PC-3 (cell line): Measurements from ENCODE around the gene TANGO2. TPM values are rescaled to one million over a fixed set of nuclear protein-coding genes. Genes with fewer than 3 reads are reported as not detected.

ENCODE experiments used
- ATAC-seq: fragments of 200-7000 bp; cut with Tn5 transposase; 2 replicates; pipeline ENCODE4 v1.9.1; 2020; ENCODE audit warnings: mild to moderate bottlenecking, moderate library complexity
- BruUV-seq: library from RNA; stranded (reverse); fragments of 400-500 nt; replicated peaks from 2 replicates; lab custom pipeline; 2021; lab: Mats Ljungman, UMichigan
- CTCF ChIA-PET: fragments of 300-600 bp; sonication (Branson Sonifier 250); formaldehyde crosslinking; loops from one replicate; lab custom pipeline; 2022; ENCODE audit warnings: antibody characterized with exemption; lab: Charles Lee
- POLR2A ChIA-PET: fragments of 300-600 bp; sonication (Branson Sonifier 250); formaldehyde crosslinking; loops from one replicate; lab custom pipeline; 2022; ENCODE audit warnings: antibody characterized with exemption; ENCODE audit not compliant: unreplicated experiment; lab: Charles Lee
- DNase-seq: peaks from one replicate; pipeline ENCODE4 v3.0.0-alpha.2; 2015
- H2AFZ ChIP-seq: fragments of 300-600 bp; sonication (generic); 2 replicates; pipeline ENCODE4 v1.6.0; 2016; ENCODE audit warnings: antibody characterized with exemption, low read length
- H3F3A ChIP-seq: fragments of 300-600 bp; sonication (generic); one replicate; pipeline ENCODE4 v1.6.0; 2017; ENCODE audit warnings: antibody characterized with exemption, low read length, control low read depth, mild to moderate bottlenecking; ENCODE audit not compliant: unreplicated experiment
- H3K27ac ChIP-seq: fragments of 300-600 bp; sonication (generic); 2 replicates; pipeline ENCODE4 v1.5.1; 2016; ENCODE audit warnings: mild to moderate bottlenecking, low read length
- H3K27me3 ChIP-seq: fragments of 300-600 bp; sonication (generic); 2 replicates; pipeline ENCODE4 v1.6.1; 2016; ENCODE audit warnings: low read length, mixed read lengths
- H3K36me3 ChIP-seq: fragments of 300-600 bp; sonication (generic); 2 replicates; pipeline ENCODE4 v1.6.1; 2016; ENCODE audit warnings: low read depth, mixed run types, low read length, mixed read lengths
- H3K4me1 ChIP-seq: fragments of 300-600 bp; sonication (generic); 2 replicates; pipeline ENCODE4 v1.5.1; 2016; ENCODE audit warnings: low read length; ENCODE audit not compliant: insufficient read depth
- H3K4me2 ChIP-seq: fragments of 300-600 bp; sonication (generic); 2 replicates; pipeline ENCODE4 v1.6.0; 2016; ENCODE audit warnings: low read length
- H3K4me3 ChIP-seq: fragments of 300-600 bp; sonication (generic); 2 replicates; pipeline ENCODE4 v1.5.1; 2016; ENCODE audit warnings: mild to moderate bottlenecking, low read length, mixed read lengths
- H3K79me2 ChIP-seq: fragments of 300-600 bp; sonication (generic); 2 replicates; pipeline ENCODE4 v1.6.1; 2017; ENCODE audit warnings: low read length, mixed read lengths
- H3K9ac ChIP-seq: fragments of 300-600 bp; sonication (generic); 2 replicates; pipeline ENCODE4 v1.6.0; 2016; ENCODE audit warnings: mild to moderate bottlenecking, low read length
- H3K9me2 ChIP-seq: fragments of 300-600 bp; sonication (generic); replicated peaks from 2 replicates; pipeline ENCODE4 v1.6.1; 2016; ENCODE audit warnings: mixed run types, low read length, mixed read lengths
- H3K9me3 ChIP-seq: fragments of 300-600 bp; sonication (generic); 2 replicates; pipeline ENCODE4 v1.6.1; 2016; ENCODE audit warnings: low read length, mixed read lengths
- H4K20me1 ChIP-seq: fragments of 300-600 bp; sonication (generic); 2 replicates; pipeline ENCODE4 v1.6.1; 2016; ENCODE audit warnings: low read length, mixed read lengths
- CTCF ChIP-seq: fragments of 300-600 bp; sonication (generic); conservative IDR thresholded peaks from 2 replicates; pipeline ENCODE4 v1.5.1; 2017; ENCODE audit warnings: antibody characterized with exemption, low read depth, mild to moderate bottlenecking, low read length
- EZH2 ChIP-seq: fragments of 300-600 bp; sonication (generic); IDR thresholded peaks from one replicate; pipeline ENCODE4 v1.6.1; 2017; ENCODE audit warnings: antibody characterized with exemption, mild to moderate bottlenecking, low read length; ENCODE audit not compliant: unreplicated experiment
- EZH2phosphoT487 ChIP-seq: fragments of 300-600 bp; sonication (generic); IDR thresholded peaks from 2 replicates; pipeline ENCODE4 v1.6.1; 2018; ENCODE audit warnings: mild to moderate bottlenecking, antibody characterized with exemption, low read length, borderline replicate concordance
- intact Hi-C: fragments of 100-400 bp; cut with micrococcal nuclease; formaldehyde crosslinking; loops from 2 replicates; pipeline ENCODE4 v1.9.0; 2023
- total RNA-seq: library from RNA; depleted of rRNA; stranded (reverse); fragments of >200 nt; gene quantifications from 2 replicates; pipeline ENCODE4 v1.2.3, GENCODE V29; 2014

The TANGO2 gene
- total RNA-seq, 1 experiment from 2014 or later = 23.5 TPM

GRCh38 chr22:20032407-20032991, 11.6 kb downstream of the TANGO2 start:
- no peaks in the 10 kb centered on the region for H3K9me2 ChIP-seq
- no peak overlapping the region for H2AFZ ChIP-seq
- H3K9me3 ChIP-seq = no peaks in the 10 kb centered on the region
- no peak for ATAC-seq
- intact Hi-C loops = no loop called here
- TF ChIP-seq CTCF = no peak
- TF ChIP-seq EZH2phosphoT487 = no peak
- TF ChIP-seq EZH2 = no peak
- H3K4me1 ChIP-seq = no peaks in the 10 kb centered on the region
- no peaks in the 10 kb centered on the region for H3K27me3 ChIP-seq
- no peak for DNase-seq
- peaks cover 8% of the 10 kb centered on the region; the same call in 1 of the 2 replicates for H3K79me2 ChIP-seq
- no peak overlapping the region for H3K9ac ChIP-seq
- no peak overlapping the region for H3K4me3 ChIP-seq
- H3K27ac ChIP-seq = no peak overlapping the region
- H3K36me3 ChIP-seq = no peaks in the 10 kb centered on the region; the same call in 1 of the 2 replicates
- no peaks in the 10 kb centered on the region for H4K20me1 ChIP-seq
- H3K4me2 ChIP-seq = no peak overlapping the region
- POLR2A ChIA-PET = no interaction called here
- CTCF ChIA-PET = no interaction called here
- no TSS peak for BruUV-seq
- H3F3A ChIP-seq = no peaks in the 10 kb centered on the region

GRCh38 chr22:20033045-20033706, 12.3 kb downstream of the TANGO2 start:
- no peaks in the 10 kb centered on the region; the same call in 1 of the 2 replicates for H3K36me3 ChIP-seq
- no peaks in the 10 kb centered on the region for H3K4me1 ChIP-seq
- H3K9me2 ChIP-seq = no peaks in the 10 kb centered on the region
- H3K27me3 ChIP-seq = no peaks in the 10 kb centered on the region
- ChIA-PET CTCF (no interaction called here), POLR2A (no interaction called here)
- no peak overlapping the region for H3K27ac ChIP-seq
- TF ChIP-seq EZH2phosphoT487 (no peak), CTCF (no peak), EZH2 (no peak)
- no peaks in the 10 kb centered on the region for H3K9me3 ChIP-seq
- H3K4me3 ChIP-seq = no peak overlapping the region
- H3F3A ChIP-seq = no peaks in the 10 kb centered on the region
- DNase-seq (no peak), ATAC-seq (no peak)
- H3K79me2 ChIP-seq = peaks cover 7% of the 10 kb centered on the region; the same call in 1 of the 2 replicates
- H2AFZ ChIP-seq = no peak overlapping the region
- no TSS peak for BruUV-seq
- H4K20me1 ChIP-seq = no peaks in the 10 kb centered on the region
- H3K4me2 ChIP-seq = no peak overlapping the region
- intact Hi-C loops = no loop called here
- no peak overlapping the region for H3K9ac ChIP-seq

- no peak overlapping the region for H3K27ac ChIP-seq
- H3K4me1 ChIP-seq = no peaks in the 10 kb centered on the region
- no peak overlapping the region for H3K4me3 ChIP-seq
- POLR2A ChIA-PET = no interaction called here
- H3K4me2 ChIP-seq = no peak overlapping the region
- no TSS peak for BruUV-seq
- no peaks in the 10 kb centered on the region for H3K9me2 ChIP-seq
- H3K79me2 ChIP-seq = no peaks in the 10 kb centered on the region
- no peak overlapping the region for H2AFZ ChIP-seq
- H4K20me1 ChIP-seq = no peaks in the 10 kb centered on the region
- no peak overlapping the region for H3K9ac ChIP-seq
- H3F3A ChIP-seq = no peaks in the 10 kb centered on the region
- DNase-seq (no peak), ATAC-seq (no peak)
- CTCF ChIA-PET = no interaction called here
- H3K9me3 ChIP-seq = no peaks in the 10 kb centered on the region
- no peaks in the 10 kb centered on the region for H3K27me3 ChIP-seq
- intact Hi-C loops = no loop called here
- TF ChIP-seq CTCF = no peak
- no peak for TF ChIP-seq EZH2phosphoT487
- no peak for TF ChIP-seq EZH2
- H3K36me3 ChIP-seq = no peaks in the 10 kb centered on the region; the same call in 1 of the 2 replicates
Observed at GRCh38 chr22:20034143-20034542, 13.2 kb downstream of the TANGO2 start.
